Measurements from ENCODE around the gene PPP1CA. TPM values are rescaled to one million over a fixed set of nuclear protein-coding genes. Genes with fewer than 3 reads are reported as not detected.

The PPP1CA gene
- total RNA-seq, 4 donors from 2014 or later, result 49.9 to 78.6 (median 63.4) TPM

GRCh38 chr11:67440229-67441097 is 38.8 kb upstream of the PPP1CA start:
- no peak for ATAC-seq
- 70 to 72% methylated on average over 2 to 4 of the region's 17 CpGs for WGBS, 2 donors (ENCODE audit: low coverage in 1 of 2)
- Histone ChIP-seq H3K36me3 (peaks cover 0 to 63% of the 10 kb centered on the region in 2 donors), H3K4me3 (no peak overlapping the region), H3K27me3 (no peaks in the 10 kb centered on the region), H3K9me3 (no peaks in the 10 kb centered on the region), H3K27ac (peak overlapping the region in 3 of 4 donors; percentile 50 to 66 (median 60)), H3K4me1 (peaks cover 0 to 75% (median 15%) of the 10 kb centered on the region in 3 donors)
- TF ChIP-seq EP300 (IDR thresholded peaks at IDR 0.05), result no peak
- TF ChIP-seq POLR2AphosphoS5 (IDR thresholded peaks at IDR 0.05), result no peak
- TF ChIP-seq, protein P1, sequence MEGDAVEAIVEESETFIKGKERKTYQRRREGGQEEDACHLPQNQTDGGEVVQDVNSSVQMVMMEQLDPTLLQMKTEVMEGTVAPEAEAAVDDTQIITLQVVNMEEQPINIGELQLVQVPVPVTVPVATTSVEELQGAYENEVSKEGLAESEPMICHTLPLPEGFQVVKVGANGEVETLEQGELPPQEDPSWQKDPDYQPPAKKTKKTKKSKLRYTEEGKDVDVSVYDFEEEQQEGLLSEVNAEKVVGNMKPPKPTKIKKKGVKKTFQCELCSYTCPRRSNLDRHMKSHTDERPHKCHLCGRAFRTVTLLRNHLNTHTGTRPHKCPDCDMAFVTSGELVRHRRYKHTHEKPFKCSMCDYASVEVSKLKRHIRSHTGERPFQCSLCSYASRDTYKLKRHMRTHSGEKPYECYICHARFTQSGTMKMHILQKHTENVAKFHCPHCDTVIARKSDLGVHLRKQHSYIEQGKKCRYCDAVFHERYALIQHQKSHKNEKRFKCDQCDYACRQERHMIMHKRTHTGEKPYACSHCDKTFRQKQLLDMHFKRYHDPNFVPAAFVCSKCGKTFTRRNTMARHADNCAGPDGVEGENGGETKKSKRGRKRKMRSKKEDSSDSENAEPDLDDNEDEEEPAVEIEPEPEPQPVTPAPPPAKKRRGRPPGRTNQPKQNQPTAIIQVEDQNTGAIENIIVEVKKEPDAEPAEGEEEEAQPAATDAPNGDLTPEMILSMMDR (IDR thresholded peaks at IDR 0.05), result no peak
- TF ChIP-seq POLR2A (IDR thresholded peaks at IDR 0.05), result no peak

GRCh38 chr11:67439321-67440228 is 37.9 kb upstream of the PPP1CA start:
- ATAC-seq, result no peak
- no peak overlapping the region for H3K4me3 ChIP-seq
- peaks cover 0 to 72% of the 10 kb centered on the region in 2 donors for H3K36me3 ChIP-seq
- peaks cover 0 to 79% (median 15%) of the 10 kb centered on the region in 3 donors for H3K4me1 ChIP-seq
- WGBS, 2 donors (ENCODE audit: low coverage in 1 of 2), result 60% methylated on average over 2 of the region's 31 CpGs; no CpG with 5 or more reads in 1 of the 2 donors
- no peaks in the 10 kb centered on the region for H3K9me3 ChIP-seq
- TF ChIP-seq POLR2A (IDR thresholded peaks at IDR 0.05), result no peak
- peak; percentile 41 for TF ChIP-seq POLR2AphosphoS5 (IDR thresholded peaks at IDR 0.05)
- H3K27ac ChIP-seq, result peak overlapping the region in 3 of 4 donors; percentile 50 to 66 (median 60)
- H3K27me3 ChIP-seq, result no peaks in the 10 kb centered on the region

DNA sequence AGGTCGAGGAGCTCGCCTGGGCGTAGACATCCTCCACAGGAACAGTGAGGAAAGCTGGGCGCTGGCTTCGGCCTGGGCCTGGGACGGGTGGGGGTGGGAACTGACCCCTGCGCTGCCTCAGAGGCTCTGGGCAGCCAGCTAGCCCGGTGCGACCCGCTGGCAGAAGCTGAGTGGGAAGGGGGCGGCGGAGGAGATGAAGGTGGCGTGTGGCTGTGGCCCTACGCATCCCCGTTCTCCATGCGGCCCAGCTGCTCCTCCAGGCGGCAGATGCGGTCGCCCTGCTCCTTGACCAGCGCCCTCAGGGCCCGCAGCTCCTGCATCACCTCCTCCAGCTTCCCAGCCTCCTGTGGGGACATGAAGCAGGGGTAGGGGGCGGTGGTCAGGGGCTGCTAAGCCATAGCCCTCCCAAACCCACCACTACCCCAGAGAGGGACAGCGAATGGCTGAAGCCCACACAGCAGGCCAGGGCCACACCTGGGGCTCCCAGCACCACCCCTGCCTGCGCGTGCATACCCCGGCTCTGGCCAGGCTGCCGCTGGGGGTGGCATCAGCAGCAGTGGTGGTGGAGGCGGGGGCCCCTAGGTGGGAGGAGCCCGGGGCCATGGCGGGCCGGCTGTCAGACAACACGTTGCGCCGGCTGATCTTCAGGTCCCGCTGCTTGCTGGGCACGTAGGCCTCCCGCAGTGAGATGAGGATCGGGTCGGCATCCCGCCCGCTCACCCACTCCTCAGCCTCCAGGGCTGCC is 36.7 kb upstream of the PPP1CA start:
- ATAC-seq, result no peak
- no peaks in the 10 kb centered on the region for H3K9me3 ChIP-seq
- H3K36me3 ChIP-seq, result peaks cover 0 to 85% of the 10 kb centered on the region in 2 donors
- H3K27ac ChIP-seq, result peak overlapping the region in 3 of 4 donors; percentile 50 to 66 (median 60)
- H3K4me1 ChIP-seq, result peaks cover 0 to 72% (median 9%) of the 10 kb centered on the region in 3 donors
- WGBS, 2 donors (ENCODE audit: low coverage in 1 of 2), result no CpG with 5 or more reads among the region's 41 CpGs
- peak overlapping the region in 1 of 2 donors; percentile 27 for H3K4me3 ChIP-seq
- H3K27me3 ChIP-seq, result no peaks in the 10 kb centered on the region
- TF ChIP-seq, protein P1 (IDR thresholded peaks at IDR 0.05), result no peak
- no peak for TF ChIP-seq POLR2A (IDR thresholded peaks at IDR 0.05)
- no peak for TF ChIP-seq EP300 (IDR thresholded peaks at IDR 0.05)
- no peak for TF ChIP-seq POLR2AphosphoS5 (IDR thresholded peaks at IDR 0.05)

DNA sequence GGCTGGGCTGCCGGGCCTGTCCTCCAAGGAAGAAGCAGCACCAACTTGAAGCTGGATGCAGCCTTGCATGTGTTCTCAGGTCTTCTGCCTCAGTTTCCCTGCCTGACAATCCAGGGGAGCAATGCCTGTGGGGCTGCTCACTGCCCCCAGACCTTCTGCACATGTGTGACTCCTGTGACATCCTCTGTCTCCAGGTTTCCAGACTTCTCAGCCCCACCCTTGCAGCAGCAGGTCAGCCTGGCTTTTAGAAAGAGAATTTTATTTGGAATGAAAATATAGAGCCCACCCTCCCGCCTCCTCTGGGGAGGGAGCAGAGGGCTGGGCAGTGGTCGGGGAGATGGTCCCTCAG is 36.1 kb upstream of the PPP1CA start:
- Histone ChIP-seq H3K4me1 (peaks cover 0 to 70% (median 9%) of the 10 kb centered on the region in 3 donors), H3K27me3 (no peaks in the 10 kb centered on the region), H3K27ac (peak overlapping the region in 1 of 4 donors; percentile 31), H3K36me3 (peaks cover 0 to 90% of the 10 kb centered on the region in 2 donors), H3K9me3 (no peaks in the 10 kb centered on the region), H3K4me3 (peak overlapping the region in 1 of 2 donors; percentile 27)
- no CpG with 5 or more reads among the region's 3 CpGs for WGBS, 2 donors (ENCODE audit: low coverage in 1 of 2)
- ATAC-seq, result no peak
- TF ChIP-seq EP300 (IDR thresholded peaks at IDR 0.05) (no peak), POLR2A (IDR thresholded peaks at IDR 0.05) (peak in 1 of 2 donors; percentile 3)

DNA sequence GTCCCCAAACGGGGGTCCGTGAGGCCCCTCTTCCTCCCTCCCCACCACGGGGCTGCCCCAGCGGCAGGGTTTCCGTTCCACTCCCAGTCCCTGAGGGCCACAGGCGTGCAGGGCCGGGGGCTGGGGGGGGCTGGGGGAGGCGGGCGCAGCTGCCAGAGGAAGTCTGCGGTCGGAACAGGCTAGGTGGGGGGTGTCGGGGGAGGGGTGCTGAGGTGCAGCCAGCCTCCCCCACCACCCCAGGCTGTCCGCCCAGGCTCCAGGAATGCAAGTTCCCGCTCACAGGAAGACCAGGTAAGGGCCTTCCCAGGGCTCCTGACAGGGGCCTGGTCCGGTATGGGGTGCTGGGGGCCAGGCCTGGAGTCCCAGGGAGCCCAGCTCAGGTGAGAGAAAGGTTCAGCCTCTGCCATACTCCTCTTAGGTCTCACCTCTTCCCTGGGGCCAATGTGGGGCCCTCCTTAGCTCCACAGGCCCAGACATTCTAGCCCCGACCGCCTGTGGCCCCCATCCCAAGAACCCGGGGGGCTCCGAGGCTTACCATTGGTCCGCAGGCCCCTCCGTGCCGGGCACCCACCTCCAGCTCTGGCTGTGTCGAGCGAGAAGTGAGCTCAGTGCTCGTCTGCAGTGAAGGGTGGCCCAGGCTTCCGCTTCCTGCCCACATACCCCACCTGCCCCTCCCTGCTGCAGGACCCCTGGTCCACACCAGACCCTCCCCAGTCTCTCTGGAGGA is 35.6 kb upstream of the PPP1CA start, which contains the start of gene PTPRCAP:
TSS of gene PTPRCAP (minus strand) at position 601 of the 727 bp plus-strand sequence. CDS start at position 538, 63 bp downstream.
- Histone ChIP-seq H3K4me3 (peak within 1 kb of the TSS in 1 of 2 donors; percentile 27), H3K36me3 (peaks cover 0 to 93% of the 10 kb centered on the region in 2 donors), H3K9me3 (no peaks in the 10 kb centered on the region), H3K27me3 (no peaks in the 10 kb centered on the region), H3K27ac (peak within 1 kb of the TSS in 3 of 4 donors; percentile 31 to 66 (median 60)), H3K4me1 (peaks cover 0 to 64% (median 5%) of the 10 kb centered on the region in 3 donors)
- no CpG with 5 or more reads among the region's 26 CpGs for WGBS, 2 donors (ENCODE audit: low coverage in 1 of 2)
- TF ChIP-seq, protein P1 (IDR thresholded peaks at IDR 0.05), result no peak
- peak in 1 of 2 donors; percentile 6 for TF ChIP-seq POLR2A (IDR thresholded peaks at IDR 0.05)
- ATAC-seq, result no peak
